Spleen (tissue), 7 donors: ENCODE data around the gene DOCK4.

Experiments
- CTCF ChIP-seq, 11 experiments: fragments of 200-600 bp in 7 of 11; fragments of 450-650 bp in 4 of 11; sonication (generic) in 4 of 11; IDR thresholded peaks in 8 of 11; conservative IDR thresholded peaks in 3 of 11; 1 replicate in 7 of 11; 2 replicates in 4 of 11; pipeline versions ENCODE4 v1.4.0 to v1.8.0; 2016 to 2021; ENCODE audit warnings: antibody characterized with exemption in 11 of 11, inconsistent platforms in 4 of 11, mild to moderate bottlenecking in 1 of 11
- POLR2A ChIP-seq, 3 donors: fragments of 450-650 bp; IDR thresholded peaks; one replicate each; pipeline ENCODE4 v1.5.1; 2017; ENCODE audit warnings: antibody characterized with exemption in 3 of 3, mild to moderate bottlenecking in 1 of 3
- donor health status: DM: no; HTN: no; CAD: no; lungs with moderate emphysema.
- donor health status: DM: no; HTN: no; CAD: no.
- donor health status: DM: no; HTN: no; CAD: no.

- TF ChIP-seq CTCF (IDR thresholded peaks at IDR 0.05 in 8 of 11, conservative IDR thresholded peaks at IDR 0.05 in 3 of 11) (no peak), POLR2A (IDR thresholded peaks at IDR 0.05) (no peak)
Observed at GRCh38 chr7:111865430-111865829, 340.8 kb downstream of the DOCK4 start.
